Lung (tissue), 12 donors: ENCODE measurements around the gene RALGDS. TPM values are rescaled to one million over a fixed set of nuclear protein-coding genes. Genes with fewer than 3 reads are reported as not detected.

Experiments used
- ATAC-seq: fragments of 200-7000 bp; cut with Tn5 transposase; one replicate; pipeline ENCODE4 v1.9.1; 2020; ENCODE audit warnings: moderate number of reproducible peaks; ENCODE audit not compliant: insufficient read depth, low FRiP score
- DNase-seq, 3 donors: peaks; one replicate each; pipeline ENCODE4 v3.0.0-alpha.2; 2013 to 2017
- H3K27ac ChIP-seq, 2 donors: one replicate each; pipeline ENCODE4 v1.5.1; 2013; ENCODE audit warnings: mild to moderate bottlenecking in 2 of 2, moderate library complexity in 2 of 2, control low read depth in 1 of 2, inconsistent platforms in 1 of 2, low read depth in 1 of 2, low read length in 1 of 2
- H3K27me3 ChIP-seq, 3 donors: one replicate each; pipeline ENCODE4 v1.5.1; 2013; ENCODE audit warnings: low read length in 2 of 3; ENCODE audit not compliant: control insufficient read depth in 3 of 3, insufficient read depth in 3 of 3
- H3K36me3 ChIP-seq, 4 donors: one replicate each; pipeline ENCODE4 v1.5.1; 2013; ENCODE audit warnings: low read length in 4 of 4, mild to moderate bottlenecking in 1 of 4, moderate library complexity in 1 of 4; ENCODE audit not compliant: control insufficient read depth in 4 of 4, insufficient read depth in 4 of 4
- H3K4me1 ChIP-seq, 5 donors: one replicate each; pipeline ENCODE4 v1.5.1; 2013; ENCODE audit warnings: low read length in 5 of 5, mild to moderate bottlenecking in 2 of 5, moderate library complexity in 1 of 5; ENCODE audit not compliant: control insufficient read depth in 5 of 5, insufficient read depth in 5 of 5
- H3K4me3 ChIP-seq: one replicate; pipeline ENCODE4 v1.5.1; 2013; ENCODE audit warnings: mild to moderate bottlenecking, control low read depth, moderate library complexity
- H3K9ac ChIP-seq, 2 donors: one replicate each; pipeline ENCODE4 v1.5.1; 2013; ENCODE audit warnings: low read length in 2 of 2, control low read depth in 1 of 2; ENCODE audit not compliant: insufficient read depth in 1 of 2
- H3K9me3 ChIP-seq, 4 donors: one replicate each; pipeline ENCODE4 v1.5.1; 2013; ENCODE audit warnings: low read length in 3 of 4, mild to moderate bottlenecking in 1 of 4, moderate library complexity in 1 of 4; ENCODE audit not compliant: control insufficient read depth in 4 of 4, insufficient read depth in 3 of 4
- WGBS, 2 donors: extraction: QIAGEN DNeasy Blood & Tissue Kit; methylation state at CpG; one replicate each; pipeline ENCODE4 v1.1.7; 2013; 5-methylcytosine and 5-hydroxymethylcytosine counted together
- polyA plus RNA-seq, 2 donors: library from polyadenylated mRNA; stranded (reverse); fragments of 200-250 nt; gene quantifications; one replicate each; pipeline ENCODE4 v1.2.1, GENCODE V29; 2013
- total RNA-seq, 2 donors: library from RNA; depleted of rRNA in 1 of 2; stranded (reverse); fragments of >200 nt in 1 of 2; gene quantifications; one replicate each; pipeline ENCODE4 v1.2.1, GENCODE V29; 2014 to 2021
- TF ChIP-seq, protein P1 (sequence below): IDR thresholded peaks from 2 replicates; pipeline ENCODE4 v1.5.1; 2012; ENCODE audit warnings: mild to moderate bottlenecking; ENCODE audit errors: control extremely low read depth, extremely low read depth
- donor health status: control.
- donor health status: control.
- donor health status: Bipolar disorder and iron deficiency.
- donor health status: healthy.
- donor health status: DM: yes; HTN: yes; CAD: no.

RALGDS gene
- total and polyA plus RNA-seq, 4 donors, result 49.5 to 145 (median 60.9) TPM

DNA sequence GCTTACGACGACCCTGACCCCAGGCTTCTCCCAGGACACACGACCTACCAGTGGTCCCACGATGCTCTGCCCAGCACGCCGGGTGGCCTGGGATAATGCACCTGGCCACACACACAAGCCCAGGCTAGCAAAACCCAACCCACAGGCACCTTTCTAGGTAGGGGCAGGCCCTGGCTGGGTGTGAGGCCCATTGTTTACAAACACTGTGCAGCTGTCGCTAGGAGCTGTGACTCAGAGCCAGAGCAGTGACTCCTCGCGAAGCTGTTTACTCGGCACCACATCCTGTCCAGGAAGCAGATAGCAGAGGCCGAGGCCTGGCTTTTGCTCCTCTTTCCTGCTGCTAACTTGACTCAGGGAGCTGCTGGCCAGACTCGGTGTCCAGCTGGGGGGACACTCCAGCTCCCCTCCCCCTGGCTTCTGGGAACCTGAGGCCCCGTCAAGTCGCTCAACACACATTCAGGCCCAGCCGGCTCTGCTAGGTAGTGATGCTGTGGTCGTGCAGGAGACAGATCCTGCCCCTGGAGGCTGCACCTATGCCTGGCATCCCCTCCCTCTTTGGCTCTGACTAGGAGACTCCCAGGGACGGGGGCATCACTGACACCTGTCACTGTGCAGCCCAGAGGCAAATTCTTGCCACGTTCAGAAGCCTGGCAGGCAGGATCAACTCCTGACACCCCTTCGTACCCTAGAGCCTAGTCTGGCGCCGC, 12.8 kb upstream of the RALGDS start:
- Histone ChIP-seq H3K27me3 (no peaks in the 10 kb centered on the region), H3K4me3 (no peak overlapping the region), H3K36me3 (no peaks in the 10 kb centered on the region), H3K9me3 (no peaks in the 10 kb centered on the region), H3K4me1 (peaks cover 10 to 37% (median 16%) of the 10 kb centered on the region in 5 donors), H3K9ac (peak overlapping the region; percentile 20 to 62), H3K27ac (peak overlapping the region; percentile 89 to 97)
- 32 to 42% methylated on average over 21 of the region's 21 CpGs for WGBS, 2 donors
- ATAC-seq (peak; percentile 83), DNase-seq (peak; percentile 93 to 96 (median 95))
- TF ChIP-seq, protein P1, sequence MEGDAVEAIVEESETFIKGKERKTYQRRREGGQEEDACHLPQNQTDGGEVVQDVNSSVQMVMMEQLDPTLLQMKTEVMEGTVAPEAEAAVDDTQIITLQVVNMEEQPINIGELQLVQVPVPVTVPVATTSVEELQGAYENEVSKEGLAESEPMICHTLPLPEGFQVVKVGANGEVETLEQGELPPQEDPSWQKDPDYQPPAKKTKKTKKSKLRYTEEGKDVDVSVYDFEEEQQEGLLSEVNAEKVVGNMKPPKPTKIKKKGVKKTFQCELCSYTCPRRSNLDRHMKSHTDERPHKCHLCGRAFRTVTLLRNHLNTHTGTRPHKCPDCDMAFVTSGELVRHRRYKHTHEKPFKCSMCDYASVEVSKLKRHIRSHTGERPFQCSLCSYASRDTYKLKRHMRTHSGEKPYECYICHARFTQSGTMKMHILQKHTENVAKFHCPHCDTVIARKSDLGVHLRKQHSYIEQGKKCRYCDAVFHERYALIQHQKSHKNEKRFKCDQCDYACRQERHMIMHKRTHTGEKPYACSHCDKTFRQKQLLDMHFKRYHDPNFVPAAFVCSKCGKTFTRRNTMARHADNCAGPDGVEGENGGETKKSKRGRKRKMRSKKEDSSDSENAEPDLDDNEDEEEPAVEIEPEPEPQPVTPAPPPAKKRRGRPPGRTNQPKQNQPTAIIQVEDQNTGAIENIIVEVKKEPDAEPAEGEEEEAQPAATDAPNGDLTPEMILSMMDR, result no peak

DNA sequence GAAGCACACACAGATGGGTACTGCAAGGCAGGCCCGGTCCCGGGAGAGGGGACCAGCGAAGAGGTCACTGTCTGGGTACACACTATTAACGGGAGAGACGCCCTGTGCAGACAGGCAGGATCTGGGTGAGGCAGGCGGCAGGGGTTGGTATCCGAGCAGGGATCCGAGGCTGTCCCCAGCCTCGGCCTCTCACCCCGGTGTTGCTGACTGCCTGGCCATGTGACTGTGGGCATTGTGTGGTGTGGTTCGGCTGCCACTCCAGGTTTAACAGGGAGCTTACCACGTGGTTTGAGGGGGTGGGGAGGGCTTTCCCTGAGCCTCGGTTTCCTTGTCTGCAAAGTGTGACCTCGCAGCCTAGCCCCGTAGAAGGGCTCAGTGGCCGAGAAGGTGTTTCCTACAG, 11.1 kb upstream of the RALGDS start:
- H3K27ac ChIP-seq, result peak overlapping the region in 1 of 2 donors; percentile 65
- no peaks in the 10 kb centered on the region for H3K27me3 ChIP-seq
- DNase-seq, result no peak
- no peaks in the 10 kb centered on the region for H3K36me3 ChIP-seq
- TF ChIP-seq, protein P1, result no peak
- no peaks in the 10 kb centered on the region for H3K9me3 ChIP-seq
- H3K4me1 ChIP-seq, result peaks cover 10 to 43% (median 16%) of the 10 kb centered on the region in 5 donors
- ATAC-seq, result no peak
- no peak overlapping the region for H3K9ac ChIP-seq
- 88% methylated on average over 16 of the region's 16 CpGs for WGBS, 2 donors
- no peak overlapping the region for H3K4me3 ChIP-seq

- H3K27me3 ChIP-seq, result no peaks in the 10 kb centered on the region
- no peaks in the 10 kb centered on the region for H3K36me3 ChIP-seq
- no peak overlapping the region for H3K9ac ChIP-seq
- H3K4me3 ChIP-seq, result no peak overlapping the region
- 93% methylated on average over 5 of the region's 5 CpGs for WGBS, 2 donors
- TF ChIP-seq, protein P1, result no peak
- DNase-seq (no peak), ATAC-seq (no peak)
- H3K27ac ChIP-seq, result peak overlapping the region in 1 of 2 donors; percentile 65
- no peaks in the 10 kb centered on the region for H3K9me3 ChIP-seq
- peaks cover 10 to 47% (median 18%) of the 10 kb centered on the region in 5 donors for H3K4me1 ChIP-seq
Measured at GRCh38 chr9:133131506-133131905, 10.5 kb upstream of the RALGDS start.
